GM19455 (cell line): ENCODE results near the gene CCND1.
"Not testable (repeated sequence)": the region's sequence is repeated elsewhere in the genome, so short reads cannot be mapped to it uniquely, and the experiment has no call there.

Experiments used
- ATAC-seq: cut with Tn5 transposase; IDR thresholded peaks from one replicate; pipeline ENCODE4 v1.9.1; 2021; ENCODE audit not compliant: unreplicated experiment

The CCND1 gene

GRCh38 chr11:69686856-69687255 lies 45.9 kb downstream of the CCND1 start:
- no peak for ATAC-seq

- not testable (repeated sequence) for ATAC-seq
Measured at GRCh38 chr11:69687969-69688771, 47.2 kb downstream of the CCND1 start.

GRCh38 chr11:69689484-69690319 lies 48.7 kb downstream of the CCND1 start:
- no peak for ATAC-seq

- no peak for ATAC-seq
Measured at GRCh38 chr11:69691463-69691862, 50.5 kb downstream of the CCND1 start.

GRCh38 chr11:69692422-69692821 lies 51.5 kb downstream of the CCND1 start:
- ATAC-seq: no peak

- no peak for ATAC-seq
Measured at GRCh38 chr11:69694781-69695180, 53.8 kb downstream of the CCND1 start.

- no peak for ATAC-seq
Measured at GRCh38 chr11:69695581-69695980, 54.6 kb downstream of the CCND1 start.

GRCh38 chr11:69695995-69696394 lies 55.0 kb downstream of the CCND1 start:
- not testable (repeated sequence) for ATAC-seq

- ATAC-seq: no peak
Measured at GRCh38 chr11:69696749-69697468, 56.0 kb downstream of the CCND1 start.

- no peak for ATAC-seq
Measured at GRCh38 chr11:69697469-69697843, 56.5 kb downstream of the CCND1 start.

GRCh38 chr11:69697861-69698260 lies 56.9 kb downstream of the CCND1 start:
- ATAC-seq: no peak

GRCh38 chr11:69698362-69698761 lies 57.4 kb downstream of the CCND1 start:
- no peak for ATAC-seq

GRCh38 chr11:69699213-69699612 lies 58.3 kb downstream of the CCND1 start:
- no peak for ATAC-seq

- no peak for ATAC-seq
Measured at GRCh38 chr11:69700278-69701140, 59.6 kb downstream of the CCND1 start.

- no peak for ATAC-seq
Measured at GRCh38 chr11:69702239-69702691, 61.3 kb downstream of the CCND1 start.

- ATAC-seq: no peak
Measured at GRCh38 chr11:69702769-69703452, 62.0 kb downstream of the CCND1 start.

GRCh38 chr11:69703453-69703767 lies 62.5 kb downstream of the CCND1 start:
- ATAC-seq: no peak
